ENCODE measurements around the gene MERTK. TPM values are rescaled to one million over a fixed set of nuclear protein-coding genes. Genes with fewer than 3 reads are reported as not detected.

MERTK gene
- total and polyA plus RNA-seq, 2 of the 13 experiments (the other 11 are each of a cell fraction or from before 2014, with no cell fraction given) = 37.3 to 44.7 TPM

DNA sequence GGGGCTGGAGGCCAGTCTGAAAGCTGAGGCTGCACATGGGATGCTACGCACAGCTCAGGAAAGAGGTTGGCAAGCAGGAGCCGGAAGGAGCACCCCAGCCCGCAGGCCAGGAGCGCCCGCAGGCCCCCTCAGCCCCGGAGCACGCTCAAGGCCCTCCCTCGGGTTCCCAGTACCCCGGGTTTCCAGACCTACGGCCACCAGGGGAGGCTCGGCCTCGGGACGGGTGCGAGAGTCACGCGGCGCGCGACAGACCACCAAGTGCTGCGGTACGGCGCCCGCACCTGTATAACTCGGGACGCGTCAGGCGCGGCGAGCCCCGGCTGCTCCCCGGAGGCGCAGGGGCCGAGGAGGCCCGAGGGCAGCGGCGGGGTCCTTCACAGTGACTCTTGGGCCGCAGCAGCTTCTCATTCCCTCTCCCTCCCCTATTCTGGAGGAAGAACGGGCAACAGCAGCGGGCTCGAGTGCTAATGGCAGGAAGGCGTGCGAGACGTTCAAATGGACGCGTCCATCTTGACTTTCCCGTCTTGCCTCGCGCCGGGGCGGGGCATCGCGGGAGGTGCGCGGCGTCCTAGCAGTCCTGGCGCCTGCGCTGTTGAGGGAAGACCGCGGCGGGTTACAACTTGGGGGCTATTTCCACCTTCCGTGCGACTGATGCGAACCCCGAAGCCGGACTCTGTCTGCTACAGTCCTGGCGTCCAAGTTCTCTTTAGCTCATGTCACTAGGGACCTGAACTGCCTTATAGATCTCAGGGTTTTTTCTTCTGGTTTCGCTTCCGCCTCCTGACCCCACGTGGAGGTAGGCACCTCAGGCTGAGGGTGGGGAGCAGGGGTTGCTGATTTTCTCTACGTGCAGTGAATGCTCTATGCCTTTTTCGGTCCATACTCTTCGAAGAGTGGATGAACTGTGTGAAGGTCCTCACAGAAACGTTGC, 14.5 kb upstream of the MERTK start, which contains the start of gene ANAPC1 (continued):
- no peak for TF ChIP-seq ZFP41 (CRISPR knock-in tag; IDR thresholded peaks at IDR 0.05; ENCODE audit: borderline replicate concordance)
- TF ChIP-seq ZNF589 (CRISPR knock-in tag; conservative IDR thresholded peaks at IDR 0.05) = no peak; the same call in 1 of the 2 replicates
- 0 out of 2 replicates have a peak, but pooled peaks have one; percentile 58 for TF ChIP-seq KLF9 (CRISPR knock-in tag; IDR thresholded peaks at IDR 0.05; ENCODE audit: low read depth)
- peak; percentile 95 for TF ChIP-seq KDM2A (CRISPR knock-in tag; IDR thresholded peaks at IDR 0.05; ENCODE audit: borderline replicate concordance, low read depth)
- no peak for TF ChIP-seq FIP1L1 (IDR thresholded peaks at IDR 0.05; ENCODE audit: borderline replicate concordance, insufficient read depth, low read depth, low read length)
- TF ChIP-seq, protein P1, sequence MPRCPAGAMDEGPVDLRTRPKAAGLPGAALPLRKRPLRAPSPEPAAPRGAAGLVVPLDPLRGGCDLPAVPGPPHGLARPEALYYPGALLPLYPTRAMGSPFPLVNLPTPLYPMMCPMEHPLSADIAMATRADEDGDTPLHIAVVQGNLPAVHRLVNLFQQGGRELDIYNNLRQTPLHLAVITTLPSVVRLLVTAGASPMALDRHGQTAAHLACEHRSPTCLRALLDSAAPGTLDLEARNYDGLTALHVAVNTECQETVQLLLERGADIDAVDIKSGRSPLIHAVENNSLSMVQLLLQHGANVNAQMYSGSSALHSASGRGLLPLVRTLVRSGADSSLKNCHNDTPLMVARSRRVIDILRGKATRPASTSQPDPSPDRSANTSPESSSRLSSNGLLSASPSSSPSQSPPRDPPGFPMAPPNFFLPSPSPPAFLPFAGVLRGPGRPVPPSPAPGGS (CRISPR knock-in tag; IDR thresholded peaks at IDR 0.05) = peak; percentile 73; the same call in 1 of the 2 replicates
- TF ChIP-seq NONO (IDR thresholded peaks at IDR 0.05) = no peak
- peak; percentile 96 for TF ChIP-seq NONO (CRISPR knock-in tag; conservative IDR thresholded peaks at IDR 0.05)
- no peak; the same call in 1 of the 2 replicates for TF ChIP-seq NCOA2 (CRISPR knock-in tag; IDR thresholded peaks at IDR 0.05)
- no peak for TF ChIP-seq ZNF251 (CRISPR knock-in tag; IDR thresholded peaks at IDR 0.05)
- TF ChIP-seq, protein P2, sequence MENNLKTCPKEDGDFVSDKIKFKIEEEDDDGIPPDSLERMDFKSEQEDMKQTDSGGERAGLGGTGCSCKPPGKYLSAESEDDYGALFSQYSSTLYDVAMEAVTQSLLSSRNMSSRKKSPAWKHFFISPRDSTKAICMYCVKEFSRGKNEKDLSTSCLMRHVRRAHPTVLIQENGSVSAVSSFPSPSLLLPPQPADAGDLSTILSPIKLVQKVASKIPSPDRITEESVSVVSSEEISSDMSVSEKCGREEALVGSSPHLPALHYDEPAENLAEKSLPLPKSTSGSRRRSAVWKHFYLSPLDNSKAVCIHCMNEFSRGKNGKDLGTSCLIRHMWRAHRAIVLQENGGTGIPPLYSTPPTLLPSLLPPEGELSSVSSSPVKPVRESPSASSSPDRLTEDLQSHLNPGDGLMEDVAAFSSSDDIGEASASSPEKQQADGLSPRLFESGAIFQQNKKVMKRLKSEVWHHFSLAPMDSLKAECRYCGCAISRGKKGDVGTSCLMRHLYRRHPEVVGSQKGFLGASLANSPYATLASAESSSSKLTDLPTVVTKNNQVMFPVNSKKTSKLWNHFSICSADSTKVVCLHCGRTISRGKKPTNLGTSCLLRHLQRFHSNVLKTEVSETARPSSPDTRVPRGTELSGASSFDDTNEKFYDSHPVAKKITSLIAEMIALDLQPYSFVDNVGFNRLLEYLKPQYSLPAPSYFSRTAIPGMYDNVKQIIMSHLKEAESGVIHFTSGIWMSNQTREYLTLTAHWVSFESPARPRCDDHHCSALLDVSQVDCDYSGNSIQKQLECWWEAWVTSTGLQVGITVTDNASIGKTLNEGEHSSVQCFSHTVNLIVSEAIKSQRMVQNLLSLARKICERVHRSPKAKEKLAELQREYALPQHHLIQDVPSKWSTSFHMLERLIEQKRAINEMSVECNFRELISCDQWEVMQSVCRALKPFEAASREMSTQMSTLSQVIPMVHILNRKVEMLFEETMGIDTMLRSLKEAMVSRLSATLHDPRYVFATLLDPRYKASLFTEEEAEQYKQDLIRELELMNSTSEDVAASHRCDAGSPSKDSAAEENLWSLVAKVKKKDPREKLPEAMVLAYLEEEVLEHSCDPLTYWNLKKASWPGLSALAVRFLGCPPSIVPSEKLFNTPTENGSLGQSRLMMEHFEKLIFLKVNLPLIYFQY (CRISPR knock-in tag; IDR thresholded peaks at IDR 0.05; ENCODE audit: borderline replicate concordance) = peak; percentile 26; the same call in 1 of the 2 replicates
- 0 out of 2 replicates have a peak, but pooled peaks have one; percentile 18 for TF ChIP-seq HNF4A (CRISPR knock-in tag; IDR thresholded peaks at IDR 0.05)
- TF ChIP-seq KDM5B (CRISPR knock-in tag; IDR thresholded peaks at IDR 0.05; ENCODE audit: borderline replicate concordance) = peak; percentile 93
- 0 out of 2 replicates have a peak, but pooled peaks have one; percentile 21 for TF ChIP-seq ZKSCAN5 (CRISPR knock-in tag; IDR thresholded peaks at IDR 0.05)
- TF ChIP-seq, protein P3, sequence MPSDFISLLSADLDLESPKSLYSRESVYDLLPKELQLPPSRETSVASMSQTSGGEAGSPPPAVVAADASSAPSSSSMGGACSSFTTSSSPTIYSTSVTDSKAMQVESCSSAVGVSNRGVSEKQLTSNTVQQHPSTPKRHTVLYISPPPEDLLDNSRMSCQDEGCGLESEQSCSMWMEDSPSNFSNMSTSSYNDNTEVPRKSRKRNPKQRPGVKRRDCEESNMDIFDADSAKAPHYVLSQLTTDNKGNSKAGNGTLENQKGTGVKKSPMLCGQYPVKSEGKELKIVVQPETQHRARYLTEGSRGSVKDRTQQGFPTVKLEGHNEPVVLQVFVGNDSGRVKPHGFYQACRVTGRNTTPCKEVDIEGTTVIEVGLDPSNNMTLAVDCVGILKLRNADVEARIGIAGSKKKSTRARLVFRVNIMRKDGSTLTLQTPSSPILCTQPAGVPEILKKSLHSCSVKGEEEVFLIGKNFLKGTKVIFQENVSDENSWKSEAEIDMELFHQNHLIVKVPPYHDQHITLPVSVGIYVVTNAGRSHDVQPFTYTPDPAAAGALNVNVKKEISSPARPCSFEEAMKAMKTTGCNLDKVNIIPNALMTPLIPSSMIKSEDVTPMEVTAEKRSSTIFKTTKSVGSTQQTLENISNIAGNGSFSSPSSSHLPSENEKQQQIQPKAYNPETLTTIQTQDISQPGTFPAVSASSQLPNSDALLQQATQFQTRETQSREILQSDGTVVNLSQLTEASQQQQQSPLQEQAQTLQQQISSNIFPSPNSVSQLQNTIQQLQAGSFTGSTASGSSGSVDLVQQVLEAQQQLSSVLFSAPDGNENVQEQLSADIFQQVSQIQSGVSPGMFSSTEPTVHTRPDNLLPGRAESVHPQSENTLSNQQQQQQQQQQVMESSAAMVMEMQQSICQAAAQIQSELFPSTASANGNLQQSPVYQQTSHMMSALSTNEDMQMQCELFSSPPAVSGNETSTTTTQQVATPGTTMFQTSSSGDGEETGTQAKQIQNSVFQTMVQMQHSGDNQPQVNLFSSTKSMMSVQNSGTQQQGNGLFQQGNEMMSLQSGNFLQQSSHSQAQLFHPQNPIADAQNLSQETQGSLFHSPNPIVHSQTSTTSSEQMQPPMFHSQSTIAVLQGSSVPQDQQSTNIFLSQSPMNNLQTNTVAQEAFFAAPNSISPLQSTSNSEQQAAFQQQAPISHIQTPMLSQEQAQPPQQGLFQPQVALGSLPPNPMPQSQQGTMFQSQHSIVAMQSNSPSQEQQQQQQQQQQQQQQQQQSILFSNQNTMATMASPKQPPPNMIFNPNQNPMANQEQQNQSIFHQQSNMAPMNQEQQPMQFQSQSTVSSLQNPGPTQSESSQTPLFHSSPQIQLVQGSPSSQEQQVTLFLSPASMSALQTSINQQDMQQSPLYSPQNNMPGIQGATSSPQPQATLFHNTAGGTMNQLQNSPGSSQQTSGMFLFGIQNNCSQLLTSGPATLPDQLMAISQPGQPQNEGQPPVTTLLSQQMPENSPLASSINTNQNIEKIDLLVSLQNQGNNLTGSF (CRISPR knock-in tag; IDR thresholded peaks at IDR 0.05) = peak; percentile 54; the same call in 1 of the 2 replicates
- 0 out of 2 replicates have a peak, but pooled peaks have one; percentile 89 for TF ChIP-seq MZF1 (CRISPR knock-in tag; IDR thresholded peaks at IDR 0.05; ENCODE audit: borderline replicate concordance)
- peak; percentile 62; the same call in 1 of the 2 replicates for TF ChIP-seq CENPT (CRISPR knock-in tag; IDR thresholded peaks at IDR 0.05; ENCODE audit: low read depth)
- TF ChIP-seq ZNF17 (CRISPR knock-in tag; IDR thresholded peaks at IDR 0.05) = no peak
